Inferior parietal cortex (tissue), 1 donor: ENCODE results near the gene SLC15A5.

ENCODE experiments used
- DNase-seq: peaks from one replicate; pipeline ENCODE4 v3.0.0-alpha.2; 2016; ENCODE audit errors: extremely low spot score

SLC15A5 gene, protein sequence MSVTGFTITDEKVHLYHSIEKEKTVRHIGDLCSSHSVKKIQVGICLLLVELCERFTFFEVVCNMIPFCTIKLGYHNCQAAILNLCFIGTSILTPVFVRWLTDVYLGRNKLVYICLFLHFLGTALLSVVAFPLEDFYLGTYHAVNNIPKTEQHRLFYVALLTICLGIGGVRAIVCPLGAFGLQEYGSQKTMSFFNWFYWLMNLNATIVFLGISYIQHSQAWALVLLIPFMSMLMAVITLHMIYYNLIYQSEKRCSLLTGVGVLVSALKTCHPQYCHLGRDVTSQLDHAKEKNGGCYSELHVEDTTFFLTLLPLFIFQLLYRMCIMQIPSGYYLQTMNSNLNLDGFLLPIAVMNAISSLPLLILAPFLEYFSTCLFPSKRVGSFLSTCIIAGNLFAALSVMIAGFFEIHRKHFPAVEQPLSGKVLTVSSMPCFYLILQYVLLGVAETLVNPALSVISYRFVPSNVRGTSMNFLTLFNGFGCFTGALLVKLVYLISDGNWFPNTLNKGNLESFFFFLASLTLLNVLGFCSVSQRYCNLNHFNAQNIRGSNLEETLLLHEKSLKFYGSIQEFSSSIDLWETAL

GRCh38 chr12:16277585-16277984, at the start of gene SLC15A5:
TSS of gene SLC15A5 (minus strand) at chr12:16277685. CDS start at chr12:16277685, 0 bp downstream.
- DNase-seq, result no peak

DNA sequence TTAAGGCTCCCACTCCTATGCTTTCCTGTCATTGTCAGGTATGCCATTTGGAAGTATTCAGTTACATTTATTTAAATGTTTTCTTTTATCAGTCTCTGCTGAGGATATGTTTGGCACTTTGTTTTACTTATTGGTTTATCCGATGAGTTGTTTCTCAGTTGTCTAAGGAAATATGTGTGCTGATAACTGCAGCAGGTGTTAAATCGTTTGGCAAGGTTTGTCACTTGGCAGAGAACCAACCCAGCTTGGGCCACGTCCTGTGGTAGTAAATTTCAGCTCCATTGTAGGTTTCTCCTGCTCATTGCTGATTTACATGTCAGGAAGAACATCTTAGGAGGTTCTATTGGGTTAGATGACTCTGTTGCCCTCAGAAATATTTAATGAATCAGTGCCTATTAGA, 47.9 kb upstream of the SLC15A5 start:
- no peak for DNase-seq

- DNase-seq, result no peak
Measured at GRCh38 chr12:16324772-16325171, 47.3 kb upstream of the SLC15A5 start.

DNA sequence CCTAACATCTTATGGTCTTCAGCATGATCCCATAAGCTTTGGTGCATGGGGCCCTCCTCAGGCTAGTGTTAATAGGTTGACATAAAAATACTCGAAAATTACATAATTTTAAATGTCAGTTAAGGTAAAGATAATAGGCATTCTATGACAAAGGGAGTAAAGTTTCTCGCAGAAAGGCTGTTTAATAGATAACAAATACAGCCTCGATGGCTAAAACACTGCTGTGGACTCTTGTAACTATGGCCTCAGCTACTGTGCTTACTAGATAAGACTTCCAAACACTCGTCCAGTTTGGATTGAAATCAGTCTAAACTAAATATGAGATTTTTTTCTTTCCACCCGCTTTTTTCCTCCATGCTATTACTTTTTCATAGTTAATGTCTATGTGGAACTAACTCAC, 46.8 kb upstream of the SLC15A5 start:
- DNase-seq, result no peak

GRCh38 chr12:16323638-16324037, 46.2 kb upstream of the SLC15A5 start:
- DNase-seq, result no peak

- no peak for DNase-seq
Measured at GRCh38 chr12:16323010-16323409, 45.5 kb upstream of the SLC15A5 start.

DNA sequence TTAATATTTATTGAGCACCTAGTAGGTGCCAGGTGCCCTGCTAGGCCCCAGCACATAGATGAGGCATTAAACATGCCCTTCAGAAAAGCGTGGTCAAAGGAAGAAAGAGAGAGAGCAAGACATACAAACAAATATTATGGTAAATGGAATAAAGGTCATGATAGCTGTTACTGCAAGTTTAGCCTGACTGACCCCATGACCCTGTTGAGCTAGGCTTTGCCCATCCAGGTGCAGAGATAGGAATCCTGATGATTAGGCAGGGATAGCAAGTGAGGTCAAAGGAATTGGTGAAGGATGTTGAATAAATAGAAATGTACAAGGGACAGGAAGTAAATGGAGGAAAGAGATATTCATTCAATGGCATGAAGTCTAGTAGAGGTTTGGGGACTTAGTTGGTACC, 33.4 kb upstream of the SLC15A5 start:
- no peak for DNase-seq

- DNase-seq, result no peak
Measured at GRCh38 chr12:16307856-16308475, 30.5 kb upstream of the SLC15A5 start.

DNA sequence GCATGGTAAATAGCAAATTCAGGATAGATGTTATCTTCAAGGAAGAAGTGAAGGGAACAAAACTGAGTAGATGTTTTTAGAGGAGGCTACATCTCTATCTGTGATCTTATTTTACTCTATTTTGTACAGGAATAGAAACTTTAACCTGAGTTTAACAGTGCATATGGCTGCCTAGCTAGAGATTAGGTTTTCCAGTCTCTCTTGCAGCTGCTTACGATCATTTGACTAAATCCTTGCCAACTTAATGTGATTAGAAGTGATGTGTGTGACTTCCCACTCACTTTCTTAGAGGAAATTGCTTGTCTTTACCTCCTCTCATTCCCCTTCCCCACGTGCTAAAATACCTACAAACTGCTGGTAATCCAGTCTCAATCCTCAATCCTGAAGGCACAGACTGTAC, 26.5 kb upstream of the SLC15A5 start:
- no peak for DNase-seq

- no peak for DNase-seq
Measured at GRCh38 chr12:16300736-16301135, 23.3 kb upstream of the SLC15A5 start.

GRCh38 chr12:16300122-16300521, 22.6 kb upstream of the SLC15A5 start:
- no peak for DNase-seq

GRCh38 chr12:16299403-16299802, 21.9 kb upstream of the SLC15A5 start:
- no peak for DNase-seq

GRCh38 chr12:16297521-16297920, 20.0 kb upstream of the SLC15A5 start:
- no peak for DNase-seq

DNA sequence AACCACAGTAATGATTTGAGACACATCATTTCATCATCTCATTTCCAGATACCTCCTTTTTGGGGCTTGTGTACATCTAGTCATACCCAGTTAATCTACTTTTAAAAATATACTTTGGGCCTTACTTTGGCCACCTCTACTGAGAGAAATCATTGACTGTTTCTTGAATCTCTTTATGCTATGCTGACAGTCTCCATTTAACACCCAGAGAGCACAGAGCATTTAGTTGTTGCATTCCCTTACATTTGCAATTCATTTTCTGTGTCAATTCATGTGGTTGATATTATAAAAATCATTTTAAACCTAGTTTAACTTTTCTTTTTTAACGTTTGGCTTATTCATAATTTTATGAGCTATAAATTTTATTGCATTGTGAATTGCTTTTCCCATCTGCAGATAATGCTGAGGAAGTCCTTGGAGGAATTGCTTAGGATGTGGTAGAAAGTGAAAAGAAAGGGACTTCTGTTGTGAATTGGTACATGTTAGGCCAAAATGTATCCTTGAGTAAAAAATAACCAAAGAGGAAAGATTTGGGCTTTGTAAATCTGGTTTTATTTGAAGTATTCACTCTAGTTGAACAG, 17.0 kb upstream of the SLC15A5 start:
- DNase-seq, result no peak

DNA sequence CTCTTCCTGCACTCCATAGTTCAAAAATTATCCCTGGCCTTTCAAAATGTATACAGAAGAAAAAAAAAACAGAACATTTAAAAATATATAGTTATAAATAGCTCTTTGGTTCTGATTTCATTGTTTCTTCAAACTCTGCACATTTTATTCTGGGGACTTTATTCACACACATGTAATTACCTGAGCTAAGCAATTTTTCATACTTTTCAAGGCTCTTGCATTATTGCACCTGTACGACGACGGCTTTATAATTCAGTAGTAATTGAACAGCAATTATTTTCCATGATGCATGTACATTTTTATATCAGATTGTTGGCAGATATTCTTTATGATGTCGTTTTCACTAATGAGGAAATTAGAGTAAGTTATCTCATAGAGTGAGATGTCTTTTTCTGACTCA, 13.5 kb upstream of the SLC15A5 start:
- no peak for DNase-seq

DNA sequence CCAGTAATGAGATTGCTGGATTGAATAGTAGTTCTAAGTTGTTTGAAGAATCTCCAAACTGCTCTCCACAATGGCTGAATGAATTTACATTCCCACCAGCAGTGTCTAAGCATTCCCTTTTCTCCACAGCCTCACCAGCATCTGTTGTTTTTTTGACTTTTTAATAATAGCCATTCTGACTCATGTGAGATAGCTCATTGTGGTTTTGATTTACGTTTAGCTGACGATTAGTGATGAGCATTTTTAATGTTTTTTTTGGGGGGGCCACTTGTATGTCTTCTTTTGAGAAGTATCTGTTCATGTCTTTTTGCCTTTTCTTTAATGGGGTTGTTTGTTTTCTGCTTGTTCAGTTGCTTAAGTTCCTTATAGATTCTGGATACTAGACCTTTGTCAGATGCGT, 8.1 kb upstream of the SLC15A5 start:
- no peak for DNase-seq

DNA sequence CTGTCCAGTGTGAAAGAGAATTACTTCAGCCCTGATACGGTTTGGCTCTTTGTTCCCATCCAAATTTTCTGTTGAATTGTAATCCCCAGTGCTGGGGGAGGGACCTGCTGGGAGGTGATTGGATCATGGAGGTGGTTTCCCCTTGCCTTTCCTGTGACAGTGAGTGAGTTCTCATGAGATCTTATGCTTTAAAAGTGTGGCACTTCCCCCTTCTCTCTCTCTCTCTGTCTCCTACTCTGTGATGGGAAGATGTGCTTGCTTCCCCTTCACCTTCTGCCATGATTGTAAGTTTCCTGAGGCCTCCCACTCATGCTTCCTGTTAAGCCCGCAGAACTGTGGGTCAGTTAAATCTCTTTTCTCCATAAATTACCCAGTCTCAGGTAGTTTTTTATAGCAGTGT, 5.5 kb upstream of the SLC15A5 start:
- DNase-seq, result no peak

DNA sequence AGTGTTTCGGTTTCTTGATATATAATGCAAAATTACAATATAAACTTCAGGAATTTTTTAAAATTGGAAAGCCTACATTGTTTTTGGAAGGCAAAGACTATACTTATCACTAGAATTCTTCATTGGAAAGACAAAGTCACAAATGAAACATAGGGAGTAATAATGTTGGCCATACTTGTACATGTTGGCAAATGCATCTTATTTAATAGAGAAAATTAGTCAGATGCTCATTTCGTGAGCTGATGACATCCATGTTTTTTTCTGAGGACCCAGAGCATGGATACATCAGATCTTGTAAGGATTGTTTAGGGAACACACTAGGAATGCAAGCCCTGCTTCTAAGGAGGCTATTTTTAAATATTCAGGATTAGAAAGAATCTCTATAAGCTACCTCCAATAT, 4.6 kb upstream of the SLC15A5 start:
- no peak for DNase-seq

DNA sequence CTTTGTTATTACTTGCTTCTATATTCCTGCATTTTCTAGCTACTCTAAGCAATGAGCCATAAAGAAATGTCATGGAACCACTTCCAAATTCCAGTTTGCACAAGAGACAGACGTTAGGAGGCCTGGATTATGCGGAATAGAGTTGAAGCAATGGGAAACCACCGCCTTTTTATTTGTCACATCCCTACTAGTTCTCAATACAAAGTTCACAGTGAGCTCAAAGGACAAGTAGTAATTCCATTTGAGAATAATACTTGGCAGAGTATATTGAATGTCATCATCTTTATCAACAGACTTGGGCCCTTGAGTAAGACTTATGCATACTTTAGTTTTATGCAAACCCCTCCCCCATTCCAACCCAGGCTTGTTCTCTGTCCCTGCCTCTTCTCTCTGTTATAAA, 3.7 kb upstream of the SLC15A5 start:
- DNase-seq, result no peak

- no peak for DNase-seq
Measured at GRCh38 chr12:16272222-16272621, 5.3 kb downstream of the SLC15A5 start.

- DNase-seq, result no peak
Measured at GRCh38 chr12:16271062-16271461, 6.4 kb downstream of the SLC15A5 start.

DNA sequence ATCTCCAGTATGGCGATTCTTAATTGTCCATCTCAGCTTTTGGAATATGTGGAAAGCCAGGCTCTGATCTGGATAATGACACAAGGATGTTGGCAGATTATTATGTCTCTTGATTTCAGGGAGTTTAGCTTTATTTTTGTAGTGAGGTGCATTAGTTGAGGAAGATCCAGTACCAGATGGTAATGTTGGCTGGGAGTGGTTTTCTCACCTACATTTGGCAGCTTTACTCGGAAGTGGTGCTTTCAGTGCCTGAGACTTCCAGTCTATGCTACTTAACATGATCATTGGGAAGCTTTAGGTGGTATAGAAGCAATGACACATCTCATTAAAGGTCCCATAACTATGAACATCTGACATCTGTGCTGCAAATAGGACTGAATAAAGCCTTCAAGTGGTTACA, 7.5 kb downstream of the SLC15A5 start:
- DNase-seq, result peak; percentile 20

GRCh38 chr12:16266085-16266484, 11.4 kb downstream of the SLC15A5 start:
- DNase-seq, result peak; percentile 18
